Caco-2 (cell line): Measurements from ENCODE around the gene PPP6R3. TPM values are rescaled to one million over a fixed set of nuclear protein-coding genes. Genes with fewer than 3 reads are reported as not detected.

Source experiments
- BruUV-seq: library from RNA; stranded (reverse); fragments of 400-500 nt; replicated peaks from 2 replicates; lab custom pipeline; 2021; lab: Mats Ljungman, UMichigan
- CTCF ChIA-PET: fragments of 300-600 bp; sonication (Branson Sonifier 250); formaldehyde crosslinking; loops from one replicate; lab custom pipeline; 2022; ENCODE audit warnings: antibody characterized with exemption; lab: Charles Lee
- POLR2A ChIA-PET: fragments of 300-600 bp; sonication (Branson Sonifier 250); formaldehyde crosslinking; loops from one replicate; lab custom pipeline; 2022; ENCODE audit warnings: antibody characterized with exemption; lab: Charles Lee
- DNase-seq, 2 experiments: peaks; one replicate each; pipeline versions ENCODE4 v3.0.0 to v3.0.0-alpha.2; 2020 to 2022
- H3K27me3 ChIP-seq: replicated peaks from 2 replicates; pipeline ENCODE4 v1.6.0; 2011; ENCODE audit warnings: low read length; ENCODE audit not compliant: control insufficient read depth, insufficient read depth
- H3K36me3 ChIP-seq: 2 replicates; pipeline ENCODE4 v1.5.1; 2011; ENCODE audit warnings: low read length; ENCODE audit not compliant: control insufficient read depth, insufficient read depth
- H3K4me1 ChIP-seq: fragments of 250-450 bp; sonication (Bioruptor Pico); 2 replicates; pipeline ENCODE4 v1.5.1; 2020; ENCODE audit warnings: mild to moderate bottlenecking
- H3K4me3 ChIP-seq: 2 replicates; pipeline ENCODE4 v1.5.1; 2011; ENCODE audit warnings: low read depth, mild to moderate bottlenecking, control low read depth, low read length
- H3K9me3 ChIP-seq: fragments of 250-450 bp; sonication (Bioruptor Pico); 2 replicates; pipeline ENCODE4 v1.5.1; 2020; ENCODE audit warnings: mild to moderate bottlenecking, moderate library complexity
- H3K27ac Mint-ChIP-seq: one replicate; pipeline ENCODE4 v1.8.0; 2022; ENCODE audit warnings: mixed read lengths; ENCODE audit not compliant: unreplicated experiment
- H3K27me3 Mint-ChIP-seq: one replicate; pipeline ENCODE4 v1.8.0; 2022; ENCODE audit warnings: mixed read lengths; ENCODE audit not compliant: insufficient read depth, unreplicated experiment
- H3K36me3 Mint-ChIP-seq: one replicate; pipeline ENCODE4 v1.8.0; 2022; ENCODE audit warnings: mild to moderate bottlenecking, mixed read lengths; ENCODE audit not compliant: insufficient read depth, unreplicated experiment
- H3K4me1 Mint-ChIP-seq: one replicate; pipeline ENCODE4 v1.8.0; 2022; ENCODE audit warnings: low read depth, mixed read lengths; ENCODE audit not compliant: unreplicated experiment
- H3K4me3 Mint-ChIP-seq: one replicate; pipeline ENCODE4 v1.8.0; 2022; ENCODE audit warnings: mild to moderate bottlenecking, moderate library complexity, mixed read lengths; ENCODE audit not compliant: unreplicated experiment
- H3K9me3 Mint-ChIP-seq: one replicate; pipeline ENCODE4 v1.8.0; 2022; ENCODE audit warnings: mixed read lengths; ENCODE audit not compliant: unreplicated experiment
- CTCF ChIP-seq, 2 experiments: fragments of 200-600 bp in 1 of 2; IDR thresholded peaks; 1 replicate in 1 of 2; 2 replicates in 1 of 2; pipeline versions ENCODE4 v1.5.1 to v1.8.0; 2011 to 2022; ENCODE audit warnings: antibody characterized with exemption in 1 of 2, control low read depth in 1 of 2, inconsistent platforms in 1 of 2, low read depth in 1 of 2, low read length in 1 of 2, mild to moderate bottlenecking in 1 of 2, moderate library complexity in 1 of 2; ENCODE audit not compliant: insufficient read depth in 1 of 2, severe bottlenecking in 1 of 2, unreplicated experiment in 1 of 2
- intact Hi-C: fragments of 100-400 bp; cut with micrococcal nuclease; formaldehyde crosslinking; loops from one replicate; pipeline ENCODE4 v1.10.0; 2022; ENCODE audit not compliant: unreplicated experiment
- total RNA-seq: library from RNA; stranded (reverse); gene quantifications from 2 replicates; pipeline ENCODE4 v1.2.3, GENCODE V29; 2022

PPP6R3 gene
- total RNA-seq, 1 experiment from 2014 or later = 276 TPM

- Histone ChIP-seq H3K36me3 (peaks cover 34% of the 10 kb centered on the region), H3K4me3 (no peak overlapping the region), H3K27me3 (no peaks in the 10 kb centered on the region), H3K4me1 (no peaks in the 10 kb centered on the region), H3K9me3 (peaks cover 10% of the 10 kb centered on the region)
- DNase-seq = no peak
- CTCF ChIA-PET = no interaction called here
- Mint-ChIP-seq H3K27me3 (no peaks in the 10 kb centered on the region), H3K27ac (no peak overlapping the region), H3K4me3 (no peak overlapping the region), H3K4me1 (no peaks in the 10 kb centered on the region), H3K36me3 (peaks cover 72% of the 10 kb centered on the region), H3K9me3 (peaks cover 23% of the 10 kb centered on the region)
- no peak for TF ChIP-seq CTCF (IDR thresholded peaks at IDR 0.05; ENCODE audit: insufficient read depth in 1 of 2, low read depth in 1 of 2, low read length in 1 of 2, severe bottlenecking in 1 of 2, unreplicated experiment in 1 of 2)
- POLR2A ChIA-PET = interaction anchor here (0.6 kb wide), 1 partner anchor 133 kb away, joined by 5 read pairs; no protein-coding TSS in a partner anchor
- no TSS peak for BruUV-seq
- intact Hi-C loops = no loop called here
Measured at GRCh38 chr11:68430801-68431200, 29.8 kb upstream of the PPP6R3 start.

DNA sequence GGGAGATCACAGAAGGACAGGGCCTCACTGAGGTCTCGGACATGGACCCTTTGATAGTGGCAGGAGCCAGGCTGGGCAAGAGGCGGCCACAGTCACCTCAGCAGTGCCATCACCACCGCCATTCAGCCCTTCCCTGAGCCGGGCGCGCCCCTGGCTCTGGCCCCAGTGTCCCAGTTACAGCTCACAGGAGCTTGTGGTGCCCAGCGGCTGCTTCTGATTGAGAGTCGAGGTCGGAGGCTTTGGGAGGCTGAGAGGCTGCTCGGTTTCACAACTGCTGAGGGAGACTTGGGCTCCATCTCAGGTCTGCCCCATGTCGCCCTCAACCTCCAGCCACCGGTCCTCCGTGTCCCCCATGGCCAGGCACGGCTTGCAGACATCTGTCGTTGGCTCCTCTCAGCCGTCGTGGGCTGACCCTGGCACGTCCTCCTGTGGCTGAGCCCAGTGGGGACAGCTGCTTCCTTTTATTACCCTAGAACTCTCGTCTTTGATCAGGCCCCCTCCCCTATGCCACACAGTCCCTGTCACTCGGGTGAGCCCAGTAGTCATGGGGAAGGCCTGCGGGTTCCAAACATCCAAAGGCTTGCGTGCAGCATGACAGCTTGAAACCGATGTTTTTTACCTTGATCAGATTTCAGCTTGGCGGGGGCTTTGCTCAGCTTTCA is 28.4 kb upstream of the PPP6R3 start:
- H3K36me3 Mint-ChIP-seq = peaks cover 69% of the 10 kb centered on the region
- DNase-seq = no peak
- no peak overlapping the region for H3K4me3 ChIP-seq
- ChIA-PET CTCF (no interaction called here), POLR2A (no interaction called here)
- no peak overlapping the region for H3K27ac Mint-ChIP-seq
- intact Hi-C loops = no loop called here
- no peaks in the 10 kb centered on the region for H3K27me3 Mint-ChIP-seq
- peaks cover 23% of the 10 kb centered on the region for H3K9me3 Mint-ChIP-seq
- TF ChIP-seq CTCF (IDR thresholded peaks at IDR 0.05; ENCODE audit: insufficient read depth in 1 of 2, low read depth in 1 of 2, low read length in 1 of 2, severe bottlenecking in 1 of 2, unreplicated experiment in 1 of 2) = no peak
- no peaks in the 10 kb centered on the region for H3K4me1 ChIP-seq
- no TSS peak for BruUV-seq
- no peak overlapping the region for H3K4me3 Mint-ChIP-seq
- H3K27me3 ChIP-seq = no peaks in the 10 kb centered on the region
- peaks cover 24% of the 10 kb centered on the region for H3K36me3 ChIP-seq
- peaks cover 10% of the 10 kb centered on the region for H3K9me3 ChIP-seq
- H3K4me1 Mint-ChIP-seq = no peaks in the 10 kb centered on the region

GRCh38 chr11:68432874-68433273 is 27.7 kb upstream of the PPP6R3 start:
- no peaks in the 10 kb centered on the region for H3K4me1 Mint-ChIP-seq
- no peak for TF ChIP-seq CTCF (IDR thresholded peaks at IDR 0.05; ENCODE audit: insufficient read depth in 1 of 2, low read depth in 1 of 2, low read length in 1 of 2, severe bottlenecking in 1 of 2, unreplicated experiment in 1 of 2)
- H3K4me1 ChIP-seq = no peaks in the 10 kb centered on the region
- no peak for DNase-seq
- peaks cover 21% of the 10 kb centered on the region for H3K36me3 ChIP-seq
- intact Hi-C loops = no loop called here
- no peak overlapping the region for H3K27ac Mint-ChIP-seq
- peaks cover 62% of the 10 kb centered on the region for H3K36me3 Mint-ChIP-seq
- ChIA-PET CTCF (no interaction called here), POLR2A (no interaction called here)
- no peak overlapping the region for H3K4me3 ChIP-seq
- H3K27me3 Mint-ChIP-seq = no peaks in the 10 kb centered on the region
- no peak overlapping the region for H3K4me3 Mint-ChIP-seq
- peaks cover 23% of the 10 kb centered on the region for H3K9me3 Mint-ChIP-seq
- H3K27me3 ChIP-seq = no peaks in the 10 kb centered on the region
- BruUV-seq = no TSS peak
- H3K9me3 ChIP-seq = peaks cover 10% of the 10 kb centered on the region
